Hematopoietic multipotent progenitor cell treated with erythropoietin and hydrocortisone succinate and interleukin-3 and kit ligand, for 8 days (in vitro differentiated cells): ENCODE data around the gene BCKDHB.

Experiments used
- DNase-seq: peaks from one replicate; pipeline ENCODE4 v3.0.0-alpha.2; 2015

Gene BCKDHB

GRCh38 chr6:80338201-80338836, 231.8 kb downstream of the BCKDHB start:
- DNase-seq: peak; percentile 83

DNA sequence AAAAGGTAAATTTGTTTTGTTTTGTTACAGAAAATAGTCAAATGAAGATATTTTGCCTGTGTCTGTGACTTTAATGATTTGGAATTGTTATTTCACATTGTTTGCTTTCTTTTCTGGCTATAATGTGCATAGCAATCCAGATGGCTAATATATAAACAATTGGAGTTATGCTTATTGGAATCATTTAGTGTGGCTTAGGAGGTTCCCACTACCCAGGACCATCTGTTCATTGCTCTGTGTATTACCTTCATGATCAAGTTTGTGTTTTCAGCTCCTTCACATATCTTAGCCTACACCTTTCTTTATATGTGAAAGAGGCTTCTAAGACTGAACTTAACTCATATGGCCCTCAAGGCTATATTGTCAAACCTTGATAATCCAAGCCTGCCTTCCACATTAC, 232.9 kb downstream of the BCKDHB start:
- no peak for DNase-seq

- no peak for DNase-seq
These were observed 233.8 kb downstream of the BCKDHB start for GRCh38 chr6:80340280-80340679.

DNA sequence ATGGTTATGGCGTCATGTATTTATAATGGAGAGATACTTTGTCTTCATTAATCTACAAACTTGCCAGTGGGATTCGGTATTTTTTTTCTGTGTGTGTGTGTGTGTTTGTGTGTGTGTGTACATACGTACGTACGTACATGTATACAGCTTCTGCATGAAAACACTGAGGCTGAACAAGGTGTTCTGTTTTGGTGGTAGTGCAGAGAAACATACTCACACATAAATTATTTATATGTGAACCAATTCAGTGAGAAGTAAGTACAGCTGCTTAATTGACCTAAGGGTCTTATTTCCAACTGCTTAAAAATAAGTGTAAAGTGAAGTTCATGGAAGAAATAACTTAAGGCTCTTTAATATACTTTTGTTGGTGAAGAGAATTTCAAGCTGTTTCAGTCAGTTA, 234.2 kb downstream of the BCKDHB start:
- DNase-seq: no peak

GRCh38 chr6:80341330-80341729, 234.9 kb downstream of the BCKDHB start:
- no peak for DNase-seq

DNA sequence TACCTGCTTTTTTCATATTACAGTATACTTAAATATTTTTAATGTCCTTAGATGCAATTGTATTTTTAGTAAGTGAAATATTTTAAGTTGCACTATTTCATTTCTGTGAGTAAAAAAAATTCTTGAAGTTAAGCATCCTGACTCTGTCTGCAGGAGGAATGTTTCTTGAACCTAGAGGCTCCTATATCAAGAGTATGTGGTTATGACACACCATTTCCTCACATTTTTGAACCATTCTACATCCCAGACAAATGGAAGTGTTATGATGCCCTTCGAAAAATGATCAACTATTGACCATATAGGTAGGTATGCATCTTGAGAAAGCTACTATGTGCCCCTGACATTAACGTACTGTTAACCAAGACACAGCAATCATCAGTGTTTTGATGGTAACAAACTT, 237.0 kb downstream of the BCKDHB start:
- no peak for DNase-seq

GRCh38 chr6:80347101-80347500, 240.6 kb downstream of the BCKDHB start:
- DNase-seq: no peak

DNA sequence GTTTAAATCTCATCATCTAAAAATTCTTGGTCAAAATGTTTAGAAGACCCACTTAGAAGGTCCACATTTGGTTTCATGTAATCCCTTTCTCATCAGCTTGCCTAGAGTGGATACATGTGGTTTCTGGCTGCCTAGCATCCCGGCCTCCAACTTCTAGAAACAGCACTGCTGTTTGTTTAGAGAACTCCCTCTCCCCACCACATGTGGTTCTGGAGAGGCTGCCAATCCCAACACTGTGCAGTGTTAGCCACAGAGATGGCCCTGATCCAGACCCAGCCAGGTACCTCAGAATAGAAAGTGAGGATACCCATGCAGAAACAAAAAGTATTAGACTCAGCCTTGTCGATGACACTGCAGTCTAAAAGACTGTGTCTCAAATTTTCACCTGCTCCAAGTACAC, 241.8 kb downstream of the BCKDHB start:
- DNase-seq: no peak

DNA sequence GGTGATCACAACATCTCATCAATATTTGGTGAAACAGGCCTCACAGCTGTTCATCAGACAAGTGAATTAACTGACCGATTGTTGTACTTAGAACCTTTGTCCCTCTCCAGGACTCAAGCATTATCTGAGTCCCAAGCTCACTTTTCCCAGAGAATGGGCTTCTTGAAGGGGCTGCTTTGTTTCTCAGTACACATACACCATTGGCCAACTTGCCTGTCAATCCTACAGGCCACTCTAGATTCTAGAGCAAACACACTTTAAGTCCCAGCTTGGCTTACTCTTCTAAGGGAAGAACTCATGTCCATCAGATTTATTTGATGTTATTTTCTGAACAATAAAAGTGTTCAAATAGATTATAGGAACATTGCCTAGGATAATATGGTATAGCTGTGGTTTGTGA, 249.5 kb downstream of the BCKDHB start:
- DNase-seq: no peak

GRCh38 chr6:80356545-80356944, 250.1 kb downstream of the BCKDHB start:
- DNase-seq: no peak

GRCh38 chr6:80357081-80357480, 250.6 kb downstream of the BCKDHB start:
- DNase-seq: no peak

GRCh38 chr6:80357674-80358073, 251.2 kb downstream of the BCKDHB start:
- DNase-seq: no peak

- no peak for DNase-seq
These were observed 257.1 kb downstream of the BCKDHB start for GRCh38 chr6:80363501-80364122.

DNA sequence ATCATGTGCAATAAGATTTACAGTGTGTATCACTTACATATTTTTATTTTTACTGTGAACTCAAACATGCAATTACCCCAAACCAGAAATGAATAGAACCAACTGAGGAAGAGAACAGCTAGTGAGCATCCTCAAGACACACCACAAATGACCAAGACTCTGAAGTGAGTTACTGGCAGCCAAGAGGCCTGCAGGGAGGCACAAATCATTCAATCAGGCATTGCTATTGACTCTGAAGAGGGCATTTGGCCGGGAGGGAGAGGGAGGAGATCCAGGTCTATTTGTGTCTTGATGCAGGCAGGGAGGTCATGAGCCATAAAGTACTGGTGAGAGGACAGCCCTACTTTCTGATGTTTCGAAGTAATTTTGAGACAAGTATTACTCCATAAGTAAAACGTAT, 257.7 kb downstream of the BCKDHB start:
- DNase-seq: no peak

- DNase-seq: no peak
These were observed 259.6 kb downstream of the BCKDHB start for GRCh38 chr6:80366051-80366450.

GRCh38 chr6:80366714-80367113, 260.2 kb downstream of the BCKDHB start:
- DNase-seq: no peak

DNA sequence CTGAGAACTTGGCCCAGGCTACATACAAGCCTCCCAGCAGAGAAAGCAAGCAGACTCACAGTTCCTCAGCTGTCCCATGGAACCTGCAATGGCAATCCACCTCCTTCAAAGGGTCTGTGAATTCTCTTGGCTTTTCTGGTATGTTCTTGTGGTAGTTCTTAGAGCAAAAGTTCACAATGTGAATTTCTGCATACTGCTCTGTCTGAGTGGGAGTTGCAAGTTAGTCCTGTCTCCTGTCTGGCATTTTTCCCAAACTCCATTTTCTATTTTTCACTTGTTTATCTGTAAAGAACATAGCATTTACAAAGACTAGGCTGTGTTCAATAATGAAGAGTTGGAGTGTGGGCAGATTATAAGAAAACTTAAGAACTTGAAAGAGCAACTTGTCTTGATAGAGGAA, 269.9 kb downstream of the BCKDHB start:
- DNase-seq: no peak

DNA sequence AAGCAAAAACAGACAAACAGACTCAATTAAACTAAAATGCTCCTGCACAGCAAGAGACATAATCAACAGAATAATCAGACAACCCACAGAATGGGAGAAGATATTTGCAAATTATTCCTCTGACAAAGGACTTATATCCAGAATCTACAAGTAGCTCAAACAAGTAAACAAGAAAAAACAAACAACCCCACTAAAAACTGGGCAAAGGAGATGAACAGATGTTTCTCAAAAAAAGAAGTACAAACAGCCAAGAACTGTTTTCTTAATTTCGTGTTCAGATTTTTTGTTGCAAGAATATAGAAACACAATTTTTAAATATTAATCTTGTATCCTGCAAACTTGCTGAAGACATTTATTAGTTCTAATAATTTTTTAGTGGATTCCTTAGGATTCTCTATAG, 274.1 kb downstream of the BCKDHB start:
- no peak for DNase-seq

- no peak for DNase-seq
These were observed 276.3 kb downstream of the BCKDHB start for GRCh38 chr6:80382811-80383210.

DNA sequence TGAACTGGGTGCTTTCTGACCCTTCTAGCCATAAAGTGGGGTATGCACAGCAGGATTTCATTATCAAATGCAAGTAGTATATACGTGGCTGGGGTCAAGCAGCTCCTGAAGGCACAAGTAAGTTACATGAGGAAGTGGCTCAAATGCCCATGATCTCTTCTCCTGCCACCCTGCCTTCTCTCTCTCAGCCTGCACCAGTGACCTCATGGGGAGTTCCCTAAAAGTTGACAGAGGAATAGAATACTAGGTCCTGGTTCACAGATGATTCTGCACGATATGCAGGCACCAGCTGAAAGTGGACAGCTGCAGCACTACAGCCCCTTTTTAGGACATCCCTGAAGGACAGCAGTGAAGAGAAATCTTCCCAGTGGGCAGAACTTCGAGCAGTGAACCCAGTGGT, 282.0 kb downstream of the BCKDHB start:
- DNase-seq: no peak
